Smooth muscle cell of the brain vasculature (primary cell): ENCODE data around the gene SLC35B4.

Experiments
- DNase-seq: peaks from one replicate; pipeline ENCODE4 v3.0.0-alpha.2; 2012; ENCODE audit warnings: low read depth, low spot score

SLC35B4 gene

GRCh38 chr7:134316539-134317344, at the start of gene SLC35B4:
Gene SLC35B4, minus strand, starts transcription at chr7:134316930. Its CDS starts 179 bp downstream, at chr7:134316751.
- DNase-seq: peak; percentile 91

- DNase-seq: no peak
Measured at GRCh38 chr7:134366481-134366880, 49.8 kb upstream of the SLC35B4 start.

GRCh38 chr7:134365341-134366054, 48.8 kb upstream of the SLC35B4 start:
- DNase-seq: no peak

- DNase-seq: no peak
Measured at GRCh38 chr7:134364619-134365037, 47.9 kb upstream of the SLC35B4 start.

- no peak for DNase-seq
Measured at GRCh38 chr7:134362587-134363483, 46.1 kb upstream of the SLC35B4 start.

- DNase-seq: no peak
Measured at GRCh38 chr7:134359787-134360432, 43.2 kb upstream of the SLC35B4 start.

- DNase-seq: no peak
Measured at GRCh38 chr7:134357486-134357885, 40.8 kb upstream of the SLC35B4 start.

GRCh38 chr7:134356421-134356936, 39.7 kb upstream of the SLC35B4 start:
- no peak for DNase-seq

- no peak for DNase-seq
Measured at GRCh38 chr7:134355927-134356326, 39.2 kb upstream of the SLC35B4 start.

- DNase-seq: no peak
Measured at GRCh38 chr7:134355004-134355525, 38.3 kb upstream of the SLC35B4 start.

- DNase-seq: no peak
Measured at GRCh38 chr7:134353411-134353810, 36.7 kb upstream of the SLC35B4 start.

GRCh38 chr7:134351424-134351823, 34.7 kb upstream of the SLC35B4 start:
- no peak for DNase-seq

GRCh38 chr7:134350709-134351108, 34.0 kb upstream of the SLC35B4 start:
- DNase-seq: no peak

GRCh38 chr7:134347567-134347966, 30.8 kb upstream of the SLC35B4 start:
- DNase-seq: no peak

- no peak for DNase-seq
Measured at GRCh38 chr7:134343796-134344195, 27.1 kb upstream of the SLC35B4 start.

GRCh38 chr7:134343136-134343535, 26.4 kb upstream of the SLC35B4 start:
- DNase-seq: no peak

- DNase-seq: no peak
Measured at GRCh38 chr7:134339475-134339874, 22.7 kb upstream of the SLC35B4 start.

GRCh38 chr7:134337980-134338379, 21.2 kb upstream of the SLC35B4 start:
- no peak for DNase-seq

GRCh38 chr7:134334408-134334807, 17.7 kb upstream of the SLC35B4 start:
- no peak for DNase-seq

- DNase-seq: no peak
Measured at GRCh38 chr7:134333943-134334342, 17.2 kb upstream of the SLC35B4 start.

- no peak for DNase-seq
Measured at GRCh38 chr7:134332892-134333291, 16.2 kb upstream of the SLC35B4 start.
